GM08714 (cell line): ENCODE data around the gene CTH.
"Not testable (repeated sequence)": the region's sequence is repeated elsewhere in the genome, so short reads cannot be mapped to it uniquely, and the experiment has no call there.

ENCODE experiments used
- H3K4me3 ChIP-seq: fragments of 200-500 bp; sonication (Bioruptor generic); 2 replicates; pipeline ENCODE4 v1.5.1; 2014; ENCODE audit warnings: mild to moderate bottlenecking, low read length, inconsistent platforms
- ZNF274 ChIP-seq: IDR thresholded peaks from 2 replicates; pipeline ENCODE4 v1.6.1; 2012; ENCODE audit warnings: mild to moderate bottlenecking, low read depth, low read length

Gene CTH

DNA sequence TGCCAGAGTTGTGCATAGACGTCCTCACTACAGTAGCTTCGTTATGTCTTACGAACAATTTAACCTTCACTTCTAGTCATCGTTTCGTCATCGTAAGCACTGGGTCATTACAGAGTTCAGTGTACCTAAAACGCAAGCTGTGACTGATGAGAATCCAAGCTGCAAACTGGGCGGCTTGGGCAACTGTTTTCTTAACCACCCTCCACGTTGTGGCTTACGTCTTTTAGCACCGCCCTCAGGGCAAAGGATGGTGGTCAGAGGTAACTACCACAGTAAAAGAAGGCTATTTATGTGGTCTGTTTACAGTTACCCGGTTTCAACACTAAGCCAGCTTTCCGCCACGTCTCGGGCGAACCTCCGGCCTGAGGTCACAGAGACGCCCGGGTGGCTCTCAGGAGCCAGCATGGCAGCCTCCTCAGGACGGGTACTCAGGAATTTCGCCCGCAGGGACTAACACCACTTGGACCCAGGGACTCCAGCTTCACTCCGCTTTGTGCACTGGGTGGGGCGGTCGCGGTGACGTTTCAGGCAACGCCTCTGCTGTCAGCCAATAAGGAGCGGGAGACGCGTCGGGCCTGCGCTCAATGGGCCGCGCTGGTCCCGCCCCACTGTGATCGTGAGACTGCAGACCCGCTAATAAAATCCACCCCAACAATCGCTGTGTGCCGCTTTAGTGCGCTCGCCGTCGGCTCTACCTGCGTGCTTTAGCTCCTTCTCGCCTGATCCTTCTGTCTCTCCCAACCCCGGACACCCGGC lies at the start of gene CTH:
Gene CTH (plus strand): TSS at position 665 of the 756 bp plus-strand sequence. CDS start 148 bp downstream, outside the sequence.
- peak within 1 kb of the TSS; percentile 65 for H3K4me3 ChIP-seq
- no peak for TF ChIP-seq ZNF274

DNA sequence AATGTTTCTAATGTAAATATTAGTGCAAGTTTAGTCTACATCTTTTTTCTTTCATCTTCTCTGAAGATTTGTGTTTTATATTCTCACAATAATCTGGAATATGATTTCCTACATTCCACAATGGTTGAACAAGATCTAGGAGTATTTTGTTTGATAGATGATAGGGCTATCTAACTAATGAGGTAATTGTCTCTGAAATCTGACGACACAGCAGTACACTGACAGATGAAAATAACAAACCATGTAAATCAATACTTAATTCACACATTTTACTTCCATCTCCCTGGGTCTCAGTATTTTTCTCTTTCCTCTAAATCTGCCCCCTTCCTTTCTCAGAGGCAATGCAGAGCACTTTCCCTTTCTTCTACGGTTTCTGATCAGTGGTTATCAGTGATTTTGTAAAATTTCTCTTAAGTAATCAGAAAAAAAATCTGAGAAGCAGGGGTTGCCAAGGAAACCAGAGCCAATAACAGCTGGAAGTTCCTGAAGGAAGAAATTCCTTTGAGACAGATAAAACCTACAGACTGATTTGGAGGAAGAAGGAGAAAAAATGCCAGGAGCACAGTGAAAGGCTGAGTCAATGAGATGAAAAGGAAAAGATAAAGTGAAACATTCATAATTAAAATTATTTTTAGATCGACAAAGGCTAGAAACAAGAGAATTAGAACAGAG lies 49.2 kb upstream of the CTH start:
- TF ChIP-seq ZNF274: no peak

DNA sequence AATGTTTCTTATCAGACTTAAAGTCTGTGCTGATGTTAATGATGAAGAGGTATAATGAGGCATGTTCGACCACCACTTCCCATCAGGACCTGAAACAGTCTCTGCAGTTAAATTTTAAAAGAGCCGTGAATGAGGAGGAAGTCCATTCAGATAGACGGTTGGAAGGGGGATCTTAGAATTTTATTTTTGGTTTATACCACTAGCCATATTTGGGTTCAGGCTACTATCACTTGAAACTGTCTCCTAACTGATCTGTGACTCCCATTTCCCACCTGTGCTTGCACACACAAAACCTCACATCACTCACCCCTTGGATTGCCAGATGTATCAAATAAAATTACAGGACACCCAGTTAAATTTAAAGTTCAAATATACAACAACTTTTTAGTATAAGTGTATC lies 46.6 kb upstream of the CTH start:
- TF ChIP-seq ZNF274: no peak
- no peak overlapping the region for H3K4me3 ChIP-seq

More for the DNA sequence above, 49.2 kb upstream of the CTH start:
- H3K4me3 ChIP-seq: no peak overlapping the region

DNA sequence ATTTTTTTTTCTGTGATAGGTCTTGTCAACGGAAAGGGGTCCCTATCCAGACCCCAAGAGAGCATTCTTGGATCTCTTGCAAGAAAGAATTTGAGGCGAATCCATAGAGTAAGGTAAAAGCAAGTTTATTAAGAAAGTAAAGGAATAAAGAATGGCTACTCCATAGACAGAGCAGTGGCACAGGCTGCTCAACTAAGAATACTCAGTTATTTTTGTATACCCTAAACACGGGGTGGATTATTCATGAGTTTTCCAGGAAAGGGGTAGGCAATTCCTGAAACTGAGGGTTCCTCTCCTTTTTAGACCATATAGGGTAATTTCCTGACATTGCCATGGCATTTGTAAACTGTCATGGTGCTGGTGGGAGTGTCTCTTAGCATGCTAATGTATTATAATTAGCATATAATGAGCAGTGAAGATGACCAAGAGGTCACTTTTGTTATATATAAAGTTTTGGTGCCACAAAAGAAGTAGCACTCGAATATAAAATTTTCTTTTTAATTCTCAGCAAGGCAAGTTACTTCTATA lies 44.6 kb upstream of the CTH start:
- H3K4me3 ChIP-seq: not testable (repeated sequence)

DNA sequence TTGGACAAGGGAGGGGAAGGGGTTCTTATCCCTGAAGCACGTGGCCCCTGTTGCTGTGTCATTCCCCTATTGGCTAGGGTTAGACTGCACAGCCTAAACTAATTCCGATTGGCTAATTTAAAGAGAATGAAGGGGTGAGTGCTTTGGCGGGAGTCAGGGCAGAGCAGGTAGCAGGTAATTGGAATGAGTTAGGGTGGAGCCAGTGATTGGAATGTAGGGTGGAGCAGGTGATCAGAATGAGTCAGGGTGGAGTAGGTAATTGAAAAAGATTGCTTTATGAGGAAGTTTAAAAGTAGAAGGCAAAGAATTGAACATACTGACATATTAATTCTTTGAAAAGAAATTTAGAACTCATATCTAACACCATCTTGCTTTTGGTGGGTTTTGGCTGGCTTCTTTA lies 44.1 kb upstream of the CTH start:
- not testable (repeated sequence) for H3K4me3 ChIP-seq

DNA sequence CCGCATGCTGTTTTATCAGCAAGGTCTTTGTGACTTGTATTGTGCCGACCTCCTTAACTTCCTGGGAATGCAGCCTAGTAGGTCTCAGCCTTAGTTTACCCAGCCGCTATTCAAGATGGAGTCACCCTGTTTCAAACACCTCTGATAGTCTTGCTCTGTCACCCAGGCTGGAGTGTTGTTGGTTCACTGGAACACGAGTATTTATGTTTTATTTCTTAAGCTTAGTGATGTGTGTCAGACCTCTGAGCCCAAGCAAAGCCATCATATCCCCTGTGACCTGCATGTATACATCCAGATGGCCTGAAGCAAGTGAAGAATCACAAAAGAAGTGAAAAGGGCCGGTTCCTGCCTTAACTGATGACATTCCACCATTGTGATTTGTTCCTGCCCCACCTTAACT lies 43.7 kb upstream of the CTH start:
- not testable (repeated sequence) for H3K4me3 ChIP-seq

DNA sequence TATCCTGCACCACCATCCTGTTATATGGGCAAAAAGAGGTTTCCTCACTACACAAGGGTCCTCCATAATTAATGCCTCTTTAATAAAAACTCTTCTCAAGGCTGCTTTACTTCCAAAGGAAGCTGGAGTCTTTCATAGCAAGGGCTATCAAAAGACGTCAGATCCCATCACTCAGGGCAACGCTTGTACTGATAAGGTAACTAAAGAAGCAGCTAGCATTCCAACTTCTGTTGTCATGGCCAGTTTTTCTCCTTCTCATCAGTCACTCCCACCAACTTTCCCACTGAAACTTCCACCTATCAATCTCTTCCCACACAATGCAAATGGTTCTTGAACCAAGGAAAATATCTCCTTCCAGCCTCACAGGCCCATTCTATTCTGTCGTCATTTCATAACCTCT lies 39.5 kb upstream of the CTH start:
- H3K4me3 ChIP-seq: not testable (repeated sequence)

DNA sequence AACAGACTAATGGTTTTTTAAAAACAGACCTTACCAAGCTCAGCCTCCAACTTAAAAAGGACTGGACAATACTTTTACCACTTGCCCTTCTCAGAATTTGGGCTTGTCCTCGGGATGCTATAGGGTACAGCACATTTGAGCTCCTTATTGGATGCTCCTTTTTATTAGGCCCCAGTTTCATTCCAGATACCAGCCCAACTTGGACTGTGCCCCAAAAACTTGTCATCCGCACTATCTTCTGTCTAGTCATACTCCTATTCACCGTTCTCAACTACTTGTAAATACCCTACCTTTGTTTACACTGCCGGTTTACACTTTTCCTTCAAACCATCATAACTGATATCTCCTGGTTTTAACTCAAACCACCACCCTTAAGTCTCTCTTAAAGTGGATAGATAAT lies 38.6 kb upstream of the CTH start:
- H3K4me3 ChIP-seq: no peak overlapping the region
- no peak for TF ChIP-seq ZNF274

DNA sequence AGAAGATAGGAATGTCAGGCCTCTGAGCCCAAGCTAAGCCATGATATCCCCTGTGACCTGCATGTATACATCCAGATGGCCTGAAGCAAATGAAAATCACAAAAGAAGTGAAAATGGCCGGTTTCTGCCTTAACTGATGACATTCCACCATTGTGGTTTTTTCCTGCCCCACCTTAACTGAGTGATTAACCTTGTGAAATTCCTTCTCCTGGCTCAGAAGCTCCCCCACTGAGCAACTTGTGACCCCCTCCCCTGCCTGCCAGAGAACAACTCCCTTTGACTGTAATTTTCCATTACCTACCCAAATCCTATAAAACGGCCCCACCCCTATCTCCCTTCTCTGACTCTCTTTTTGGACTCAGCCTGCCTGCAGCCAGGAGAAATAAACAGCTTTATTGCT lies 37.5 kb upstream of the CTH start:
- not testable (repeated sequence) for H3K4me3 ChIP-seq

DNA sequence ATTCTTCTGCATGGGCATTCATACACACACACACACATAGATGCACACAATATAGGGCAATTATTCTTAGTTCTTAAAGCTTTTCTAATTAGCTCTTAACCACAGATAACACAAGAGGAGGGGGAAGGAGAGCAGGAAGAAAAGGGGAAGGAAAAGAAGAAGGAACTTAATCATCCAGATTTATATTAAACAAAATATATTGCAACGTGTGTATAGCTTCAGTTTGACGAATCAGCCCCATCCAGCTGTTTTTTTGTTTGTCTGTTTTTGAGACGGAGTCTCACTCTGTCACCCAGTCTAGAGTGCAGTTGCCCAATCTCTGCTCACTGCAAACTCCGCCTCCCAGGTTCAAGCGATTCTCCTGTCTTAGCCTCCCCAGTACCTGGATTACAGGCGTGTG lies 34.9 kb upstream of the CTH start:
- H3K4me3 ChIP-seq: no peak overlapping the region
- TF ChIP-seq ZNF274: no peak

DNA sequence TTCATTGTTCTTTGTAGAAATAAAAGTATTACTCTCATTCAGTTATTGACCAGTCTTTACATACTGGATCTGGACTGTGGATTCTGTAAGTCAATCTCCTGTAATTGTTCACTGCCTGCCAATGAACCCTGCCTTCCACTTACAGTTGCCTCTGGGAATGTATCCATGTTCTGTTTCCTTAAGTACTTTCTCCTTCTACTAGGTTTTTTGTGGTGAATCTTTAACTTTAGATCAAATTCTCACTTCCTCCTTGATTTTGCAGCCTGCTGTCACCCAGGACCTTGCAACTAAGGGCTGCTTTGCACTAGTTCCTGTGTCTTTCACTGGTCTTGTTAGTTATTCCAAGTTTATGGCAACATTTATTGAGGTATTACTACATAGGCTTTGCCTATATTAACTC lies 28.4 kb upstream of the CTH start:
- TF ChIP-seq ZNF274: no peak
- no peak overlapping the region for H3K4me3 ChIP-seq

DNA sequence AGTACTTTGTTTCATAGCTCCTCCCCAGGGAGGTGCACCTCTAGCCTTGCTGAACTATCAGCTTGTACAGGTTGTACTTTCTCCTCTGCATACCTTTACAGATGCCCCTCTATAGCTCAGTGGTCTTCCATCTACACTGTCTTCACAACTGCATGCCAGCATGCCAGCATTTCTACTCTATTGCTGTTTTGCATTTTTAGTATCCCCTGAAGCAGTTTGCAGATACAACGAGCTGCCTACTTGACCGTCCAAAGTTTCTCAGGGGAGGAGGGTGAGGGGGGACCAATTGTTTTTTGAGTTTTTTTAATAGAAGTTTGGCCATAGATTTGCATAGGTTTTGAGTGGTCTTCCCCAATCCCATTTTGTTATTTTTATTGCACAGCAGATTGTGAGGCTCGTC lies 27.6 kb upstream of the CTH start:
- no peak overlapping the region for H3K4me3 ChIP-seq
- TF ChIP-seq ZNF274: no peak

DNA sequence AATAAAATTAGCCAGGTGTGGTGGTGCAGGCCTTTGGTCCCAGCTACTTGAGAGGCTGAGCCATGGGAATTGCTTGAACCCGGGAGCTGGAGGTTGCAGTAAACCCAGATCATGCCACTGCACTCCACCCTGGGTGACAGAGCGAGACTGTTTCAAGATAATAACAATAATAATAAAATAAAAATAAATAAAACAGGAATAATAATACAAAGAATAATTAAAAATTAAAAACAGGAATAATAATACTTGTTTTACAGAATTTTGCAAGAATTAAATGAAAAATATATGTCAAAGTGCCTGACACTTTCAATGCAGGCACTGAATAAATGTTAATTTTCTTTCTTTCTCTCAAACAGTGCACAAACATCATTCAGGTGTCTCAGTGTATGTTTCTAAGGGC lies 26.5 kb upstream of the CTH start:
- TF ChIP-seq ZNF274: no peak
- H3K4me3 ChIP-seq: no peak overlapping the region

DNA sequence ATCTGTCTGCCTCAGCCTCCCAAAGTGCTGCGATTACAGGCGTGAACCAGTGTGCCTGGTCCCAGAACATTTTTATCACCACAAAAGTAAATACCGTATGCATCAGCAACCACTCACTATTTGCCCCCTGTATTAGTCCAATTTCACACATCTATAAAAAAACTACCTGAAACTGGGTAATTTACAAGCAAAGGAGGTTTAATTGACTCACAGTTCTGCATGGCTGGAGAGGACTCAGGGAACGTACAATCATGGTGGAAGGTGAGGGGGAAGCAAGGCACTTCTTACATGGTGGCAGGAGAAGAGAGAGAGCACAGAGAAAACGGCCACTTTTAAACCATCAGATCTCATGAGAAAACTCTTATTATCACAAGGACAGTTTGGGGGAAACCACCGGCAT lies 25.6 kb upstream of the CTH start:
- H3K4me3 ChIP-seq: no peak overlapping the region
- TF ChIP-seq ZNF274: no peak

DNA sequence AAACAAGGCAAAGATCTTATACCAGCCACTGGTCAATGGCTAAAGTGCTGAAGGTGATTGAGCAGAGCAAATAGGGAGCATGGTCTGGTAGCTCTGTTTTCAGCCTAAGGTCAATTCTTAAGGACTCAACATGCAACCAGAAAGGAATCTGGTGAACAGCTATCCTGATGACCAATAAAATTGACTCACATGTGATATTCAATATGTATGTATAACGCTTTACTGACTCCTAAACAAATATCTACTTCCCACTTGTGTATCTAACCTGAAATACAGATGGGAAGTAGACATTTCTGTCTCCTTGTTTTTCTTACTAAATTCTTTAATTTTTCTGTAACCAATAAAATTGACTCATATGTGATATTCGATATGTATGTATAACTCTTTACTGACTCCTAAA lies 24.9 kb upstream of the CTH start:
- no peak for TF ChIP-seq ZNF274
- H3K4me3 ChIP-seq: no peak overlapping the region

DNA sequence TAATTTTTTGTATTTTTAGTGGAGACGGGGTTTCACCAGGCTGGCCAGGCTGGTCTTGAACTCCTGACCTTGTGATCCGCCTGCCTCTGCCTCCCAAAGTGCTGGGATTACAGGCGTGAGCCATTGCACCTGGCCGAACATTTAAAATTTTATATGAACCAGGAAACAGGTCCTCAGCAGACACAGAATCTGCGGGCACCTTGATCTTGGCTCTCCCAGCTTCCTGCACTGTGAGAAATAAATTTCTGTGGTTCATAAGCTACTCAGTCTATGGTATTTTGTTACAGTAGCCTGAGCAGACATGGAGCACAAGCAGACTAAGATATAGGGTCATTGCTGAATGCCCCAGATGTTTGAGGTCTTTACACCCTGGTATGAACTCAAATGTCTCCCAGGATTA lies 23.6 kb upstream of the CTH start:
- TF ChIP-seq ZNF274: no peak
- no peak overlapping the region for H3K4me3 ChIP-seq
